PC-9 (cell line): Measurements from ENCODE around the gene ADNP.

ENCODE experiments used
- CTCF ChIP-seq: fragments of 200-600 bp; sonication (generic); conservative IDR thresholded peaks from 2 replicates; pipeline ENCODE4 v1.6.1; 2017; ENCODE audit warnings: mixed run types, antibody characterized with exemption, mild to moderate bottlenecking, moderate library complexity
- EZH2 ChIP-seq: fragments of 200-600 bp; sonication (generic); IDR thresholded peaks from 2 replicates; pipeline ENCODE4 v1.8.0; 2017; ENCODE audit warnings: antibody characterized with exemption, low read depth

- TF ChIP-seq CTCF (no peak), EZH2 (no peak)
These were observed 43.7 kb downstream of the ADNP start for GRCh38 chr20:50887576-50887975.
